Measurements from ENCODE around the gene CYB561D1. TPM values are rescaled to one million over a fixed set of nuclear protein-coding genes. Genes with fewer than 3 reads are reported as not detected.
A peak's percentile ranks its signal among the peaks of the same experiment; 100 is the strongest.

Gene CYB561D1
- total and polyA plus RNA-seq, 9 of the 15 experiments (the other 6 are each of a cell fraction or from before 2014, with no cell fraction given), result 0.71 to 7.2 (median 3.5) TPM

- no peak for TF ChIP-seq NUFIP1 (IDR thresholded peaks at IDR 0.05; ENCODE audit: partially characterized antibody)
These were observed 36.1 kb upstream of the CYB561D1 start (continued) for GRCh38 chr1:109457819-109458218.

GRCh38 chr1:109466125-109466451 is 27.8 kb upstream of the CYB561D1 start:
- Histone ChIP-seq H3K4me3 (peak overlapping the region; percentile 38), H3K27me3 (ENCODE audit: control insufficient read depth in 2 of 2, insufficient read depth in 2 of 2, low read length in 2 of 2) (peaks cover 58 to 60% of the 10 kb centered on the region in 2 experiments), H3K4me1 (replicated peaks in 1 of 2; ENCODE audit: control insufficient read depth in 2 of 2, insufficient read depth in 2 of 2, low read length in 2 of 2) (peaks cover 0 to 11% of the 10 kb centered on the region in 2 experiments; a peak in 3 of 5 replicates), H3K9me1 (ENCODE audit: control insufficient read depth, insufficient read depth, low read length) (no peaks in the 10 kb centered on the region), H2AFZ (ENCODE audit: low read depth, low read length) (peak overlapping the region; percentile 71), H4K20me1 (replicated peaks; ENCODE audit: control insufficient read depth, insufficient read depth, low read length) (no peaks in the 10 kb centered on the region; the same call in 1 of the 2 replicates), H3K4me2 (ENCODE audit: insufficient read depth, low read length) (peak overlapping the region; percentile 64; the same call in 1 of the 2 replicates), H3K36me3 (ENCODE audit: control insufficient read depth, insufficient read depth, low read length) (no peaks in the 10 kb centered on the region), H3K9ac (ENCODE audit: insufficient read depth in 1 of 2, low read depth in 2 of 2, low read length in 2 of 2) (peak overlapping the region in 1 of 2 experiments; percentile 83; a peak in 3 of 4 replicates), H3K79me2 (ENCODE audit: control insufficient read depth, insufficient read depth, low read length) (no peaks in the 10 kb centered on the region), H3K9me3 (replicated peaks; ENCODE audit: control insufficient read depth, insufficient read depth, low read depth, low read length) (no peaks in the 10 kb centered on the region), H3K27ac (ENCODE audit: extremely low read depth, low read depth, low read length) (no peak overlapping the region)
- FAIRE-seq, result no peak
- TF ChIP-seq POLR3A (IDR thresholded peaks at IDR 0.05; ENCODE audit: borderline replicate concordance, extremely low read depth, insufficient read depth, insufficient read length) (no peak), MBD1 (CRISPR knock-in tag; IDR thresholded peaks at IDR 0.05) (peak; percentile 43; the same call in 1 of the 2 replicates), ZFP91 (CRISPR knock-in tag; IDR thresholded peaks at IDR 0.05) (peak; percentile 81; the same call in 1 of the 2 replicates)
- peak in 1 of 4 experiments; percentile 7 for DNase-seq (ENCODE audit: extremely low read depth in 1 of 4, low spot score in 3 of 4)
- in situ Hi-C loops (cut with MboI), result no loop called here
- 13% methylated on average over 23 of the region's 24 CpGs for WGBS (ENCODE audit: insufficient coverage, low coverage, missing lambda C conversion rate)
- CTCF ChIA-PET (ENCODE audit: low intra/inter-chr PET ratio), result no interaction called here
- ATAC-seq, result no peak
- intact Hi-C loops (cut with micrococcal nuclease), result no loop called here
- BruUV-seq (replicated peaks), result no TSS peak
- POLR2A ChIA-PET, result no interaction called here

Measured in K562 (cell line).